Fibroblast of peridontal ligament (primary cell): ENCODE measurements around the gene HADHA.

ENCODE experiments used
- DNase-seq: peaks from one replicate; pipeline ENCODE4 v3.0.0-alpha.2; 2010; ENCODE audit errors: extremely low read depth

The HADHA gene

GRCh38 chr2:26193578-26194231 lies 50.7 kb downstream of the HADHA start:
- DNase-seq = peak; percentile 40

DNA sequence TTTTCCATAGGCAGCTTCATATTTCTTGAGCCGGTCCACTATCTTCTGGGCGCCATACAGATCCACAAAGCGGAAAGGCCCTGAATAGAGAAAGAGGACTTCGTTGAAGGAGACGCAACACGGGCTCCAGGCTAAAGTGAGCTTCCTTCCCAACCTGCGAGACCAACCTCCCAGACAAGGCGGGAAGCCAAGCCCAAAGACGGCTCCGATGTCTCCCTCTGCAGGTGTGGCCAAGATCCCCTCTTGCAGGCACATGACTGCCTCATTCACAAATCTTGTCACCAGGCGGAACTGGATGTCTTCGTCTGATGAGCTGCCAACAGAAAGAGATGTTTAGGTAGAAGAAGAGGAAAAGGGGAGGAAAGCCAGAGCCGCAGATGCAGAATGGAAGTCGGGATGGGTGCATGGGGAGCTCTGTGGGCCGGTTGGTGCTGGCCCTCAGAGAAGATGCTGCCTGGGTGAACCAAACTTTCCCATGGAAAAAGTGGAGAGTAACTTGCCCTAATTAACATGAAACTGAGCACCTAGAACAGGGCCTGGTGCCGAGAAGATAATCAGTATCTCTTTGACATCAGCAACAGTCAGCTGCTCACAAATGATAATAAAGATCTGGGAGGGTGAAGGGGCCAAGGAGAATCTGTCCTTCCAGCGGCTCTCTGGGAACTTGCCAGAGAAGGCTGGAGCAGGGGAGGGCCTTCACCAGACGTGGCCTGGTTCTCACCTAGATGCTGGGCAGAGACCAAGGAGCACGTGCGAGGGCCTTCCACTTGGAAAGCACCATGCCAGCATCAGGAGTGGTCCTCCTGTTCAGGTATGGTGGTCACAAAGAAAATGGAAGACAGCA lies 52.9 kb downstream of the HADHA start:
- DNase-seq = no peak

DNA sequence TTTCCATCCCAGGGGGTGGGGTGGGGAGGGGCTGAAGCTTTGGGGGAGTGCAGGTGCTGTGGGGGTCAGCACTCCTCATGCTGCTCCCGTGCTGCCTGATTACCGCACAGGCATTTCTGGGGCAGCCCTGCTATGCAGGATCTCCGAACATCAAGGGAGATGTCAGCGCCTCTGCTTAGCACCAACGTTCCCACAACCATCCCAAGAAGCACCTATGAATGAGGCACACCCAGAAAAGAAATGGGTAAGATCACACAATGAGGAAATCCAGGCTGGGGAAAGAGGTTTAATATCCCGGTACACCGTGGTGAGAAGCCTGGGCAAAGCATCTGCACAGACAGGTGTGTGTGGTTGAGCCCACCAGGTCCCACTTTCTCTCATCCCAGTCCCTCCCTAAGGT lies 54.1 kb downstream of the HADHA start:
- no peak for DNase-seq

DNA sequence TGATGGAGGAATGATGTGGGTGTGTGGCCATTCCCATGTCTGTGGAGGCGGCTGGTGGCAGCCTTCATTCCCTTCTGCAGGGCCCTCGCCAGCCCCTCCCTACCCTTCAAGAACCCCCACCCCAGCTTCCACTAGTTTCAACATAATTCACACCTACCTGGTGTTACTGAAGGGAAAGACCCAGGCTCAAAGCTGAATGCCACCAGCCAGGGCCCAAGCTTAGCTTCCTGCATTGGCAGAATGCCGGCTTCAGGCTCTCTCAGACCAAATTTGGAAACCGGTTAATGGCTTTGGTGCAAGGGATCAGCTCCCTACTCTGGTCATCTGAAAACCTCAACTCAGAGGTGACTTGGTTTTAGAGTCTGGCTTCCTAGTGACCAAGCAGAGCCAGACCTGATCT lies 54.7 kb downstream of the HADHA start:
- DNase-seq = no peak

GRCh38 chr2:26189123-26189522 lies 55.3 kb downstream of the HADHA start:
- no peak for DNase-seq

- no peak for DNase-seq
Observed at GRCh38 chr2:26187537-26188104, 56.8 kb downstream of the HADHA start.

GRCh38 chr2:26187114-26187513 lies 57.3 kb downstream of the HADHA start:
- no peak for DNase-seq

DNA sequence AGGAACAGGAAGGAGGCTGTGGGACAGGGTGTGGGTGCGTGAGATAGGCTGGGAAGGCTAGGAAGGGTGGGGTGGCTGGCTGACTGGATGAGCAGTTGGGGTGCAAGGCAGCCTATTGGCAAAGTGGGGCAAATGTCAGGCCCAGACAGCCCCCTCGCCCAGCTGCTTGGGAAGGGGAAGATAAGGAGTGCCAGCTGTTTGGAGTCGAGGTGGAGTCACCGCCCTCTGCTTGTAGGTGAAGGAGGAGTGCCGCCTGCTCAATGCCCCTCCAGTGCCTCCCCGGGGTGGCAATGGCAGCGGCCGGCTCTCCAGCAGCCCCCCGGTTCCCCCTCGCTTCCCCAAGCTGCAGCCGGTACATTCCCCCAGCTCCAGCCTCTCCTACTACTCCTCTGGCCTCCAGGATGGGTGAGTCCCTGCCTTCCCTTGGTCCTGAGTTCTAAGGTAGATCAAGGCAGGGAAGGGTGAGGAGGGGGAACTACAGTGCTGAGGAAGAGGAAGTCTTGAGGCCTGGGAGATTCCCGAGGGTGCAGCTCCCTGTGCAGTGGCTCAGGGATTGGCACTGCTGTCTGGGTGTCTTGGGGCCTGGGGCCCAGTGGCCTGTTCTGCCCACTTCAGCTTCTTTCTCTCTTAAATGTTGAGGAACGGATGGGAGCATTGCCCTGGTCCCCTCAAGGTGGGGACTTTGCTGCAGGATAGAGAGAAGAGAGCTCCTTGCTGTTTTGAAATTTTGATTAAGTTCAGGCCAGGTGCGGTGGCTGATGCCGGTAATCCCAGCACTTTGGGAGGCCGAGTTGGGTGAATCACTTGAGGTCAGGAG lies 58.3 kb downstream of the HADHA start:
- DNase-seq = no peak

DNA sequence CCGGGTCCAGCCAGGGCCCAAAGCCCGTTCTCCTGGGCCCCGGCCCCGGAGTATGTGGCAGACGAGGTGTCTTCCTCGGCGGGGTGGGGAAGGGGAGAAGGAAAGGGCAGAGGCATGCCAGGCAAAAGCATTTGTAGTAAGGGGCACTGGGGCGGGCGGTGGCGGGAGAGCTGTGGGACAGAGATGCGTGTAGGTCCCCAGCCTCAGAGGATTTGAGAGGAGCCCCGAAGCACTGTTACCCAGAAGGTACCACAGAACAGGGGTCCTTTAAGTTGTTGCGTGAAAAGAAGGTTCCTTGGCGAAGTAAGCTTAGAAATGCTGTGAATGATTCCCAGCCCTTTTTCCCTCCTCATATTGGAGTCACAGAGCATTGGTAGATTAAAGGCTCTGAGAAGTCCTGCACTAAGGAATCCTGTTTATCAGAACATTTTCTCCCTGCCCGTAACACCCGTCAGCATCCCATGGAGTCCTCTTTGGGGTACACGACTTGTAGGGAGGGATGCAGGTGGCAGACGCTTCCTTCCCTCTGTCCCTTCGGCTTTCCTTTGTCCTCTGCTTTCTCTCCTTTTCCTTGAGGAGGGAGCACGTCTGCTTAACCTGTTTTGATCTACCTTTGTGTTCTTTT lies 59.0 kb downstream of the HADHA start:
- DNase-seq = peak; percentile 18

DNA sequence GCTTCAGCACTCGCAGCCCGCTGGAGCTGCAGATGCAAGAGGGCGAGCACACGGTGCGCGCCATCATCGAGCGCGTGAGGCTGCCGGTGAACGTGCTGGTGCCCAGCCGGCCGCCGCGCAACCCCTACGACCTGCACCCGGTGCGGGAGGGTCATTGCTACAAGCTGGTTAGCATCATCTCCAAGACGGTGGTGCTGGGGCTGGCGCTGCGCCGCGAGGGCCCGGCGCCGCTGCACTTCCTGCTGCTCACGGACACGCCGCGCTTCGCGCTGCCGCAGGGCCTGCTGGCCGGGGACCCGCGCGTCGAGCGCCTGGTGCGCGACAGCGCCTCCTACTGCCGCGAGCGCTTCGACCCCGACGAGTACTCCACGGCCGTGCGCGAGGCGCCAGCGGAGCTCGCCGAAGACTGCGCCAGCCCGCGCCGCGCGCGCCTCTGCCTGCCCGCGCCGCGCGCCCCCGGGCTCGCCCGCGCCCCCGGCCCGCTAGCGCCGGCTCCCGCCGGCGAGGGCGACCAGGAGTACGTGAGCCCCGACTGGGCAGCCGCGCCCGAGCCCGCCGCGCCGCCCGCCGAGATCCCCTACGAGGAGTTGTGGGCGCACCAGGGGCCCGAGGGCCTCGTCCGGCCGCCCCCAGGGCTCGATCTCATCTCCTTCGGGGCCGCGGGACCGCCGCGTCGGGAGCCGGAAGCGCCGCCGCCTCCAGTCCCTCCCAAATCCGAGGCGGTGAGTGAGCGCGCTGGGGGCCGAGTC lies 59.7 kb downstream of the HADHA start:
- peak; percentile 77 for DNase-seq

- no peak for DNase-seq
Observed at GRCh38 chr2:26184121-26184520, 60.3 kb downstream of the HADHA start.

DNA sequence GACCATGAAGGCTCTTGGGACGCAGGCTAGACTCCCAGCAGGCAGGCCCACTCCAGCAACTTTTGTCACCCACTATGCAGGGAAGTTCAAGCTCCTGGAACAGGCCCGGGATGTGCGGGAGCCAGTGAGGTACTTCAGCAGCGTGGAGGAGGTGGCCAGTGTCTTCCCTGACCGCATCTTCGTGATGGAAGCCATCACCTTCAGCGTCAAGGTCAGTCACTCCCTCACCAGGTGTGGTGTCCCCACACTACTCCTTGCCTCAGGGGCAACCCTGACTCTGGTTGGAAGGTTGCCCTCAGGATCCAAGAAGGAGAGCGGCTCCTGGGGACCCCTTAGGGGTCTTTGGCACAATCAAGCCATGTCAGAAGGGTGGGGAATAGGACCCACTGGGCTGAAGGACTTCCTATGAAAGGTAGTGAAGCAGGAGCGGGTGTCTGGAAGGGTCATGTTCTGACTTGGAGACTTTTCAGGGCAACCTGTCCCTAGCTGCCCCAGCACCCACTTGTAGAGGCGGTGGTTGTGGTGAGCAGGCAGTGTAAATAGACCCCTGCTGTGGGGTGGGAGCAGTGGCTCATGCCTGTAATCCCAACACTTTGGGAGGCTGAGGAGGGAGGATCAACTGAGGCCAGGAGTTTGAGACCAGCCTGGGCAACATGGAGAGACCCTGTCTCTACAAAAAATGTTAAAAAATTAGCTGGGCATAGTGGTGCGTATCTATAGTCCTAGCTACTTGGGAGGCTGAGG lies 61.4 kb downstream of the HADHA start:
- DNase-seq = no peak

DNA sequence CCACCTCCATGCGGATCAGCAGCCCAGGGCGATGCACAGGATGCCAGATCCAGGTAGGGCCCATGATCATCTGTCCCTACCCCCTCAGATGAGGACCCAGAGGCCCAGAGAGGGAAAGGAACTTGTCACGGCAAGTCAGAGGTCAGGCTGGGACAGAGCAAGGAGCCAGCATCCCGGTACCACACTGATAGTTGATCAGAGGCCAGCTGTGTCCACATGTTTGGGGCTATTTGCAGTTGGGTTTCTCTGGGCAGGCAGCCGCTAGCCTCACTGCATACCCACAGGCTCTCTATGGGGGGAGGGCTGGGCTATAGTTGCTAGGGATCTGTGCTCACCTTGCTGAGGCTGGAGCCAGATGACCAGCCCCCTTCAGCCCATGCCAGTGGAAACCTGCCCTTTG lies 62.0 kb downstream of the HADHA start:
- DNase-seq = no peak

DNA sequence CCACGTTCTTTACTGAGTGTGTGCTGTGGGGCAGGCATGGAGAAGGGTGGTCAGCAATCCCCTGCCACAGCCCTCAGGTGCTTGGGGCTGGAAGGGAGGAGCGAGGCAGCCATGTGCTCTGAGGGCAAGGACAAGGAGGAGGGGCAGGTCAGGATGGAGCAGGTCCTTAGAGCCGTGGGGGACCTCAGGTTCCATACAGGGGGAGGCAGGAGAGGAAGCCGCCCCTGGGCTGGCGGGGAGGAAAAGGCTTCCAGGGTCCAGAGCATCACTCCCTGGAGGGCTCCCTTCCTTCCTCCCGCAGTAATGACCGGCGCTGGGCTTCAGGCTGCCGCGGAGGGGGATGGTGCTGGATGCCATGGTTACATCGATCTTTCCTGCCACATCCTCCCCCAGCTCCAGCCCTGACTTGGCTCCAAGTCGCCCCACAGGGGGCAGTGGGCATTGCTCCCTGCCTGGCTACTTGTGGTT lies 65.0 kb downstream of the HADHA start:
- DNase-seq = no peak

- no peak for DNase-seq
Observed at GRCh38 chr2:26178746-26179436, 65.5 kb downstream of the HADHA start.

DNA sequence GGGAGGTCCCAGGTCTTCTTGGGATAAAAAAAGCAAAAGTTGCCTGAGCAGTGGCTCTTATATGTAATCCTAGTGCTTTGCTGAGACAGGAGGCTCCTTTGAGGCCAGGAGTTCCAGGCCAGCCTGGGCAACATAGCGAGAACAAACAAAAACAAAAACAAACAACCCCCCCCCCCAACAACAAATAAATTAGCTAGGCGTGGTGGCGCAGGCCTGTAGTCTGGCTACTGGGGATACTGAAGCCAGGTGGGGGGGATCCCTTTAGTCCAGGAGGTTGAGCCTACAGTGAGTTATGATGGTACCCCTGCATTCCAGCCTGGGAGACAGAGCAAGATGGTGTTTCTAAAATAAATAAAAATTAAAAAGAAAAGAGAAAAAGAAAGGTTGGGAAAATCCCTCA lies 66.2 kb downstream of the HADHA start:
- DNase-seq = no peak

GRCh38 chr2:26177122-26177521 lies 67.3 kb downstream of the HADHA start:
- no peak for DNase-seq

DNA sequence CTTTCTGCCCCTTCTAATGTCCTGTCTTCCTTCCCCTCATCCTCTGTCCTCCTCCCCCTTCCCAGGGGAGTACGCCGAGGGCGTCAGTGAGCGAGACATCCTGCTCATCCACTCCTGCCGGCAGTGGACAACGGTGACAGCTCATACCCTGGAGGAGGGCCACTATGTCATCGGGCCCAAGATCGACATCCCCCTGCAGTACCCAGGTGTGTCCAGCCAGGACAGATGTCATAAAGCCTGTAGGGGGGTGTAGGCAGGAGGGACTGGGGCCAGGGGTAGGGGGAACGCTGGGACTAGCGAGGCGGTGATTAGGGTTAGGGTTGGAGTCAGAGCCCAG lies 68.2 kb downstream of the HADHA start:
- DNase-seq = no peak

GRCh38 chr2:26175466-26176278 lies 68.8 kb downstream of the HADHA start:
- DNase-seq = no peak
